Uterus (tissue), 4 donors: Measurements from ENCODE around the gene SHROOM3. TPM values are rescaled to one million over a fixed set of nuclear protein-coding genes. Genes with fewer than 3 reads are reported as not detected.

Experiments used
- DNase-seq, 2 donors: peaks; one replicate each; pipeline ENCODE4 v3.0.0-alpha.2; 2019 to 2020
- H3K27ac ChIP-seq, 2 donors: fragments of 200-600 bp; sonication (generic); 1 replicate in 1 of 2; 2 replicates in 1 of 2; pipeline ENCODE4 v1.5.1; 2016 to 2018
- H3K27me3 ChIP-seq, 2 donors: fragments of 200-600 bp; sonication (generic); one replicate each; pipeline ENCODE4 v1.5.1; 2018 to 2019; ENCODE audit warnings: control low read depth in 1 of 2
- H3K36me3 ChIP-seq, 2 donors: fragments of 200-600 bp; sonication (generic); one replicate each; pipeline ENCODE4 v1.5.1; 2019; ENCODE audit warnings: control low read depth in 1 of 2
- H3K4me1 ChIP-seq, 2 donors: fragments of 200-600 bp; sonication (generic); one replicate each; pipeline ENCODE4 v1.5.1; 2018 to 2019; ENCODE audit warnings: control low read depth in 1 of 2
- H3K4me3 ChIP-seq, 2 donors: fragments of 200-600 bp; sonication (generic); 1 replicate in 1 of 2; 2 replicates in 1 of 2; pipeline ENCODE4 v1.5.1; 2018 to 2019; ENCODE audit warnings: mild to moderate bottlenecking in 1 of 2
- H3K9me3 ChIP-seq, 2 donors: fragments of 200-600 bp; sonication (generic); one replicate each; pipeline ENCODE4 v1.5.1; 2019; ENCODE audit warnings: control low read depth in 1 of 2
- POLR2A ChIP-seq, 2 donors: fragments of 450-650 bp; IDR thresholded peaks; one replicate each; pipeline ENCODE4 v1.6.1; 2016; ENCODE audit warnings: antibody characterized with exemption in 2 of 2, mild to moderate bottlenecking in 1 of 2, moderate library complexity in 1 of 2
- intact Hi-C: fragments of 100-400 bp; cut with DNase I; formaldehyde crosslinking; loops from one replicate; pipeline ENCODE4 v1.15.1; 2023; ENCODE audit warnings: low total_unique reads
- total RNA-seq, 4 donors: library from RNA; depleted of rRNA in 3 of 4; stranded (reverse); fragments of >200 nt in 3 of 4; gene quantifications; one replicate each; pipeline versions ENCODE4 v1.1.0 to v1.2.4, GENCODE V29; 2014 to 2023
- TF ChIP-seq, protein P1 (sequence below), 4 experiments: fragments of 200-600 bp in 2 of 4; fragments of 450-650 bp in 2 of 4; sonication (generic) in 2 of 4; IDR thresholded peaks; one replicate each; pipeline ENCODE4 v1.5.1; 2016 to 2019; ENCODE audit warnings: antibody characterized with exemption in 4 of 4, mild to moderate bottlenecking in 2 of 4, moderate library complexity in 1 of 4
- donor health status: DM: yes; HTN: yes; CAD: no.

The SHROOM3 gene
- total RNA-seq, 4 donors from 2014 or later = 1.5 to 24.1 (median 3.4) TPM

DNA sequence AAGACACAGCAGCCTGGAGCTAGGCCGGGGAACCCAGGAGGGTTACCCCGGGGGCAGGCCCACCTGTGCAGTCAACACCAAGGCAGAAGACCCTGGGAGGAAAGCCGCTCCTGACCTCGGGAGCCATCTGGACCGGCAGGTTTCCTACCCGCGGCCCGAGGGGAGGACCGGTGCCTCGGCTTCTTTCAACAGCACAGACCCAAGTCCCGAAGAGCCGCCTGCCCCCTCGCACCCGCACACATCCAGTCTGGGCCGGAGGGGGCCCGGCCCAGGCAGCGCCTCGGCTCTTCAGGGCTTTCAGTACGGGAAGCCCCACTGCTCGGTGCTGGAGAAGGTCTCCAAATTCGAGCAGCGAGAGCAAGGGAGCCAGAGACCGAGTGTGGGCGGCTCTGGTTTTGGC lies 305.2 kb downstream of the SHROOM3 start:
- TF ChIP-seq, protein P1, sequence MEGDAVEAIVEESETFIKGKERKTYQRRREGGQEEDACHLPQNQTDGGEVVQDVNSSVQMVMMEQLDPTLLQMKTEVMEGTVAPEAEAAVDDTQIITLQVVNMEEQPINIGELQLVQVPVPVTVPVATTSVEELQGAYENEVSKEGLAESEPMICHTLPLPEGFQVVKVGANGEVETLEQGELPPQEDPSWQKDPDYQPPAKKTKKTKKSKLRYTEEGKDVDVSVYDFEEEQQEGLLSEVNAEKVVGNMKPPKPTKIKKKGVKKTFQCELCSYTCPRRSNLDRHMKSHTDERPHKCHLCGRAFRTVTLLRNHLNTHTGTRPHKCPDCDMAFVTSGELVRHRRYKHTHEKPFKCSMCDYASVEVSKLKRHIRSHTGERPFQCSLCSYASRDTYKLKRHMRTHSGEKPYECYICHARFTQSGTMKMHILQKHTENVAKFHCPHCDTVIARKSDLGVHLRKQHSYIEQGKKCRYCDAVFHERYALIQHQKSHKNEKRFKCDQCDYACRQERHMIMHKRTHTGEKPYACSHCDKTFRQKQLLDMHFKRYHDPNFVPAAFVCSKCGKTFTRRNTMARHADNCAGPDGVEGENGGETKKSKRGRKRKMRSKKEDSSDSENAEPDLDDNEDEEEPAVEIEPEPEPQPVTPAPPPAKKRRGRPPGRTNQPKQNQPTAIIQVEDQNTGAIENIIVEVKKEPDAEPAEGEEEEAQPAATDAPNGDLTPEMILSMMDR (IDR thresholded peaks at IDR 0.05) = no peak
- TF ChIP-seq POLR2A (IDR thresholded peaks at IDR 0.05) = no peak
- no peaks in the 10 kb centered on the region for H3K27me3 ChIP-seq
- H3K36me3 ChIP-seq = no peaks in the 10 kb centered on the region
- peaks cover 0 to 10% of the 10 kb centered on the region in 2 donors for H3K4me1 ChIP-seq
- H3K9me3 ChIP-seq = no peaks in the 10 kb centered on the region
- peak overlapping the region; percentile 80 to 83 for H3K27ac ChIP-seq
- DNase-seq = no peak
- intact Hi-C loops = no loop called here
- H3K4me3 ChIP-seq = no peak overlapping the region

GRCh38 chr4:76740866-76741662 lies 306.0 kb downstream of the SHROOM3 start:
- no peaks in the 10 kb centered on the region for H3K9me3 ChIP-seq
- H3K4me3 ChIP-seq = no peak overlapping the region
- peaks cover 0 to 10% of the 10 kb centered on the region in 2 donors for H3K4me1 ChIP-seq
- intact Hi-C loops = no loop called here
- TF ChIP-seq, protein P1 (IDR thresholded peaks at IDR 0.05) = no peak
- no peak for TF ChIP-seq POLR2A (IDR thresholded peaks at IDR 0.05)
- no peaks in the 10 kb centered on the region for H3K27me3 ChIP-seq
- DNase-seq = no peak
- no peak overlapping the region for H3K27ac ChIP-seq
- H3K36me3 ChIP-seq = no peaks in the 10 kb centered on the region

DNA sequence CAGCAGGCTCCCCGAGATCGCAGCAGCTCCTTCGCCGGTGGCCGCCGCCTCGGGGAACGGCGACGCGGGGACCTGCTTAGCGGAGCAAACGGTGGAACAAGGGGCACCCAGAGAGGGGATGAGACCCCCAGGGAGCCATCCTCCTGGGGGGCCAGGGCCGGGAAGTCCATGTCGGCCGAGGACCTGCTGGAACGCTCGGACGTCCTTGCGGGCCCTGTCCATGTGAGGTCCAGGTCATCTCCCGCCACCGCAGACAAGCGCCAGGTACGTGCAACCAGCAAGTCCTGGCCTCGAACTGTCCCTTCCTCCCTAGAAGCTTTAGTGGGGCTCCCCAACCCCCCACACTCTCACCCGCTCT lies 306.6 kb downstream of the SHROOM3 start:
- Histone ChIP-seq H3K4me3 (no peak overlapping the region), H3K27ac (no peak overlapping the region), H3K27me3 (no peaks in the 10 kb centered on the region), H3K4me1 (peaks cover 0 to 10% of the 10 kb centered on the region in 2 donors), H3K9me3 (no peaks in the 10 kb centered on the region), H3K36me3 (no peaks in the 10 kb centered on the region)
- no peak for TF ChIP-seq POLR2A (IDR thresholded peaks at IDR 0.05)
- TF ChIP-seq, protein P1 (IDR thresholded peaks at IDR 0.05) = no peak
- intact Hi-C loops = no loop called here
- no peak for DNase-seq

DNA sequence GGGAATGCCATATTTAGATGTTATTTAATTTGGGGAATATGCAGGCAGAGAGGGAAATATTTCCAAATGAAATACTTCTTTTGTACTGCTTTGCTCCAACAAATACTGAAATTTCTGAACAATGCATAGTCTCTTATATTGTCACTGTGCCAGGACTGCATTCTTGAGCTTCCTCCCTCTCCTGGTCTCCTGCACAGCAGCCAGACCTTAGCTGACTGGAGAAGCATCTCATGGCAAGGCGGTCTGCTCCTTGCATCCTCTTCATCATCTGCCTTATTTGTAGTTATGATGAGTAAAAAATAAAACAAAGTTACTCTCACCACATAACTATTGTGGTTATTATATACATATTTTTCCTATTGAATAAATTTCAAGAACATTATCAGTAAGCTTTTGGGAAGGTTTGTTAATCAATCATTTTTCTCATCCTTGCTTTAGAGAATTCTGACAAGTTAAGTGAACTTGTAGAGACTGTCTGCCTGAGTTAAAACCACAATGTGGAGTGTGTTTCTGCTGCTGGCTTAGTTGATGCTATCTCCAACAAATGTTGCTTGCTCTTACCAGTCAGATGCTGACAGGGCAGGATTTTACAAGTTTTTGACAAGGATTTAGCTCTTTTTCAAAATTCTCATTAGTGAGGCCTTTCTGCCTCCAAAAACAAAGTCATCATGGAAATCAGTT lies 309.4 kb downstream of the SHROOM3 start:
- Histone ChIP-seq H3K4me3 (no peak overlapping the region), H3K27me3 (no peaks in the 10 kb centered on the region), H3K36me3 (no peaks in the 10 kb centered on the region), H3K27ac (no peak overlapping the region), H3K9me3 (no peaks in the 10 kb centered on the region), H3K4me1 (no peaks in the 10 kb centered on the region)
- DNase-seq = no peak
- intact Hi-C loops = no loop called here
- TF ChIP-seq, protein P1 (IDR thresholded peaks at IDR 0.05) = no peak
- no peak for TF ChIP-seq POLR2A (IDR thresholded peaks at IDR 0.05)

DNA sequence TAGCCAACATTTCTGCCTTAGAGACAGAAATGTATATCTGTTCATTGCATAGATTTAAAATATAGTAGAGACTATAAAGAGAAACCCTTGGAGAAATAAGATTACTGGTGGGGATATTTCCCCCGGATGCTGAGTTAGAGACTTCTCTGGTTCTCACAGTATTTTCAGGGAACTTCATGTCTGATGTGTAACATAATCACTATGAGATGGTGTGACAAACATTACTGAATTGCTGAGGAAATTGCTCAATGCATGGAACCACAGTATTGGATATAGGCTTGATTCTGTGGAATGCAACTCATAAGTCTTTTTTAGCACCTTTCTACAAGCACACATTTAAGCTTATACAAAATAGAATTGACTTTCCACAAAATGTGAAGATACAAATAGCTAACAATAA lies 310.2 kb downstream of the SHROOM3 start:
- Histone ChIP-seq H3K4me3 (no peak overlapping the region), H3K9me3 (no peaks in the 10 kb centered on the region), H3K27ac (no peak overlapping the region), H3K27me3 (no peaks in the 10 kb centered on the region), H3K36me3 (no peaks in the 10 kb centered on the region), H3K4me1 (no peaks in the 10 kb centered on the region)
- no peak for TF ChIP-seq POLR2A (IDR thresholded peaks at IDR 0.05)
- TF ChIP-seq, protein P1 (IDR thresholded peaks at IDR 0.05) = no peak
- intact Hi-C loops = no loop called here
- no peak for DNase-seq
